NCI-H2171 treated with DMSO at 0.1 percent for 48 hours (cell line): ENCODE data around the gene REXO1.

Source experiments
- DNase-seq: peaks from one replicate; lab custom pipeline; 2025; lab: John Stamatoyannopoulos, UW

REXO1 gene

GRCh38 chr19:1861599-1862031 is 13.3 kb upstream of the REXO1 start:
- no peak for DNase-seq

- DNase-seq = no peak
Measured at GRCh38 chr19:1860821-1861598, 12.7 kb upstream of the REXO1 start.

- peak; percentile 37 for DNase-seq
Measured at GRCh38 chr19:1860042-1860775, 11.9 kb upstream of the REXO1 start.

GRCh38 chr19:1859331-1859781 is 11.1 kb upstream of the REXO1 start:
- no peak for DNase-seq

- no peak for DNase-seq
Measured at GRCh38 chr19:1858412-1859081, 10.3 kb upstream of the REXO1 start.

- DNase-seq = peak; percentile 65
Measured at GRCh38 chr19:1857648-1858326, 9.5 kb upstream of the REXO1 start.

GRCh38 chr19:1856698-1857603 is 8.7 kb upstream of the REXO1 start:
- DNase-seq = peak; percentile 74

- DNase-seq = peak; percentile 87
Measured at GRCh38 chr19:1856345-1856697, 8.0 kb upstream of the REXO1 start.

GRCh38 chr19:1855828-1856255 is 7.6 kb upstream of the REXO1 start:
- DNase-seq = peak; percentile 71

GRCh38 chr19:1855040-1855827 is 7.0 kb upstream of the REXO1 start:
- peak; percentile 92 for DNase-seq

- no peak for DNase-seq
Measured at GRCh38 chr19:1854542-1855039, 6.3 kb upstream of the REXO1 start.

- no peak for DNase-seq
Measured at GRCh38 chr19:1854039-1854541, 5.8 kb upstream of the REXO1 start.

GRCh38 chr19:1853295-1854038 is 5.2 kb upstream of the REXO1 start:
- DNase-seq = peak; percentile 64

- no peak for DNase-seq
Measured at GRCh38 chr19:1852581-1853128, 4.4 kb upstream of the REXO1 start.

- DNase-seq = no peak
Measured at GRCh38 chr19:1851654-1852580, 3.6 kb upstream of the REXO1 start.

GRCh38 chr19:1850809-1851653 is 2.7 kb upstream of the REXO1 start:
- no peak for DNase-seq

GRCh38 chr19:1849886-1850398 is 1.7 kb upstream of the REXO1 start:
- no peak for DNase-seq
